Upper lobe of left lung (tissue), 6 donors: ENCODE data around the gene OR52B4. TPM values are rescaled to one million over a fixed set of nuclear protein-coding genes. Genes with fewer than 3 reads are reported as not detected.

Source experiments
- ATAC-seq, 2 donors: fragments of 200-7000 bp; cut with Tn5 transposase; one replicate each; pipeline ENCODE4 v1.9.1; 2022; ENCODE audit warnings: mild to moderate bottlenecking in 2 of 2, moderate library complexity in 2 of 2; ENCODE audit not compliant: low FRiP score in 2 of 2
- DNase-seq, 2 donors: peaks; one replicate each; pipeline ENCODE4 v3.0.0-alpha.2; 2019 to 2020
- H3K27ac ChIP-seq, 4 donors: fragments of 200-600 bp; sonication (generic); one replicate each; pipeline ENCODE4 v1.5.1; 2016 to 2019
- H3K27me3 ChIP-seq, 4 donors: fragments of 200-600 bp; sonication (generic); one replicate each; pipeline ENCODE4 v1.5.1; 2017 to 2019
- H3K36me3 ChIP-seq, 4 donors: fragments of 200-600 bp; sonication (generic); one replicate each; pipeline ENCODE4 v1.5.1; 2016 to 2019
- H3K4me1 ChIP-seq, 4 donors: fragments of 200-600 bp; sonication (generic); one replicate each; pipeline ENCODE4 v1.5.1; 2018 to 2019
- H3K4me3 ChIP-seq, 4 donors: fragments of 200-600 bp; sonication (generic); one replicate each; pipeline ENCODE4 v1.5.1; 2017 to 2019; ENCODE audit warnings: mild to moderate bottlenecking in 2 of 4, moderate library complexity in 1 of 4
- H3K9me3 ChIP-seq, 4 donors: fragments of 200-600 bp; sonication (generic); one replicate each; pipeline ENCODE4 v1.5.1; 2018 to 2019
- EP300 ChIP-seq, 4 donors: sonication (generic); formaldehyde crosslinking; IDR thresholded peaks; one replicate each; pipeline ENCODE4 v1.5.1; 2017; ENCODE audit warnings: antibody characterized with exemption in 4 of 4, control low read depth in 2 of 4
- POLR2A ChIP-seq, 4 donors: fragments of 450-650 bp; IDR thresholded peaks; one replicate each; pipeline ENCODE4 v1.5.1; 2016 to 2017; ENCODE audit warnings: antibody characterized with exemption in 4 of 4, mild to moderate bottlenecking in 2 of 4
- POLR2AphosphoS5 ChIP-seq, 2 donors: sonication (generic); formaldehyde crosslinking; IDR thresholded peaks; one replicate each; pipeline ENCODE4 v1.5.1; 2017; ENCODE audit warnings: antibody characterized with exemption in 2 of 2
- WGBS, 2 donors: methylation state at CpG; one replicate each; pipeline ENCODE4 v1.1.5; 2017 to 2018; 5-methylcytosine and 5-hydroxymethylcytosine counted together
- total RNA-seq, 6 donors: library from RNA; depleted of rRNA in 4 of 6; stranded (reverse); fragments of >200 nt in 4 of 6; gene quantifications; one replicate each; pipeline versions ENCODE4 v1.1.0 to v1.2.1, GENCODE V29; 2016 to 2021
- TF ChIP-seq, protein P1 (sequence below), 6 experiments: fragments of 450-650 bp in 4 of 6; fragments of 200-600 bp in 2 of 6; sonication (generic) in 2 of 6; IDR thresholded peaks; one replicate each; pipeline ENCODE4 v1.5.1; 2016 to 2019; ENCODE audit warnings: antibody characterized with exemption in 6 of 6
- donor health status: DM: no; HTN: no; CAD: no; lungs with moderate emphysema.
- donor health status: DM: no; HTN: yes; CAD: no; lungs with severe emphysema.

The OR52B4 gene
- total RNA-seq, 6 donors from 2014 or later = not detected

DNA sequence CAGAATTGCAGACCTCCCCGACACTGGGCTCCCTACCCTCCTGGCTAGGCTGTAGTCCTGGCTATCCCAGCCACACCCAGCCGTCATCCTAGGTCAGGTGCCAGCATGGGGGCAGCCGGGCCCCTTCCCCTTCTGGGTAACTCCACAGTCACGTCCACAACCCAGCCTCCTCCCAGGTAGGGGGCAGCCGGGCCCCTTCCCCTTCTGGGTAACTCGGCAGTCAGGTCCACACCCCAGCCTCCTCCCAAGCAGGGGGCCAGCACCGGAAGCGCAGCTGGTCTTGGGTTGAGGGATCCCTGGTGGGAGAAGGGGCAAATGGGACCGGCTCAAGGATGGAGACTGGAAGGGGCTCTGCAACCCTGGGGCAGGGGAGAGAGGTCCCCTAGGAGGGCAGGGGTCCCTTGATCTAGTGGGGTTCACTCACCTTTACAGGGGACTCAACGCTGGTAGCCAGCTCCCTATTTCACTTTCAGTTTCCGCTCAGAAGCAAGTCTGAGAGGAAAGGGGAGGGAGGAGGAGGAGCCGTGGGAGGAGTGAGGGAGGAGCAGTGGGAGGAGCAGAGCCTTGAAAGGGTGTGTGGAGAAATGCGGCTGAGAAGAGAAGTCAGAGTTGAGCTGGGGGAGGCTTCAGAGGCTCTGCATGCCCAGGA, 25.1 kb upstream of the OR52B4 start, which contains the start of gene TRIM21:
Gene TRIM21, minus strand, starts transcription at position 494 of the 649 bp plus-strand sequence. CDS start 3,293 bp downstream, outside the sequence.
- peak; percentile 73 to 91 for DNase-seq

DNA sequence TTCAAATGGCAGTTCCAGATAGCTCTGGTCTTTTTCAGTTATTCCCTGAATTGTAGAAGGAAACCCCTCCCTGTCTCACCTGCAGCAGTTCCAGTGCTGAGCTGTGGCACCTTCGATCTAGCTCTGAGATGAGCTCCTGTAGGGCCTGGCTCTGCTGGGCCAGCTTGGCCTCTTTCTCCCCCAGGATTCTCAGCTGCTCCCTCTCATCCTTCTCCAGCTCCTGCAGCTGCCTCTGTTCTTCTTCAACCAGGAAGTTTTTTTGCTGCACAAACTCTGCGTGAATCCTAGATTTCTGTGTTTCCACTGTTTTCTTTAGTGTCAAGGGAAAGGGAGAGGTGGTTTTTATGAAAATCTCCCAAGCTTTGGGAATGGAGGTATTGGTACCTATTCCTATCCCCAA, 20.0 kb upstream of the OR52B4 start:
- 95% methylated on average over 2 of the region's 2 CpGs for WGBS, 2 donors
- Histone ChIP-seq H3K4me1 (peaks cover 5 to 15% (median 8%) of the 10 kb centered on the region in 4 donors), H3K27ac (no peak overlapping the region), H3K4me3 (no peak overlapping the region), H3K9me3 (no peaks in the 10 kb centered on the region), H3K36me3 (peaks cover 30 to 71% (median 59%) of the 10 kb centered on the region in 4 donors), H3K27me3 (no peaks in the 10 kb centered on the region)
- ATAC-seq = no peak
- TF ChIP-seq EP300 (IDR thresholded peaks at IDR 0.05) (no peak), POLR2A (IDR thresholded peaks at IDR 0.05) (no peak), POLR2AphosphoS5 (IDR thresholded peaks at IDR 0.05) (no peak)
- TF ChIP-seq, protein P1, sequence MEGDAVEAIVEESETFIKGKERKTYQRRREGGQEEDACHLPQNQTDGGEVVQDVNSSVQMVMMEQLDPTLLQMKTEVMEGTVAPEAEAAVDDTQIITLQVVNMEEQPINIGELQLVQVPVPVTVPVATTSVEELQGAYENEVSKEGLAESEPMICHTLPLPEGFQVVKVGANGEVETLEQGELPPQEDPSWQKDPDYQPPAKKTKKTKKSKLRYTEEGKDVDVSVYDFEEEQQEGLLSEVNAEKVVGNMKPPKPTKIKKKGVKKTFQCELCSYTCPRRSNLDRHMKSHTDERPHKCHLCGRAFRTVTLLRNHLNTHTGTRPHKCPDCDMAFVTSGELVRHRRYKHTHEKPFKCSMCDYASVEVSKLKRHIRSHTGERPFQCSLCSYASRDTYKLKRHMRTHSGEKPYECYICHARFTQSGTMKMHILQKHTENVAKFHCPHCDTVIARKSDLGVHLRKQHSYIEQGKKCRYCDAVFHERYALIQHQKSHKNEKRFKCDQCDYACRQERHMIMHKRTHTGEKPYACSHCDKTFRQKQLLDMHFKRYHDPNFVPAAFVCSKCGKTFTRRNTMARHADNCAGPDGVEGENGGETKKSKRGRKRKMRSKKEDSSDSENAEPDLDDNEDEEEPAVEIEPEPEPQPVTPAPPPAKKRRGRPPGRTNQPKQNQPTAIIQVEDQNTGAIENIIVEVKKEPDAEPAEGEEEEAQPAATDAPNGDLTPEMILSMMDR (IDR thresholded peaks at IDR 0.05) = no peak
- no peak for DNase-seq

More for the DNA sequence above, 25.1 kb upstream of the OR52B4 start, which contains the start of gene TRIM21:
- H3K27me3 ChIP-seq = no peaks in the 10 kb centered on the region
- TF ChIP-seq POLR2A (IDR thresholded peaks at IDR 0.05) (peak in 2 of 4 donors; percentile 52 to 77), EP300 (IDR thresholded peaks at IDR 0.05) (no peak), POLR2AphosphoS5 (IDR thresholded peaks at IDR 0.05) (peak; percentile 21 to 72)
- TF ChIP-seq, protein P1 (IDR thresholded peaks at IDR 0.05) = no peak
- H3K4me1 ChIP-seq = peaks cover 5 to 18% (median 11%) of the 10 kb centered on the region in 4 donors
- H3K9me3 ChIP-seq = no peaks in the 10 kb centered on the region
- peak; percentile 98 to 100 for ATAC-seq
- H3K4me3 ChIP-seq = peak within 1 kb of the TSS; percentile 77 to 94 (median 84)
- 0 to 1% methylated on average over 6 to 13 of the region's 13 CpGs for WGBS, 2 donors
- H3K36me3 ChIP-seq = peaks cover 15 to 20% (median 17%) of the 10 kb centered on the region in 4 donors
- H3K27ac ChIP-seq = peak within 1 kb of the TSS; percentile 79 to 97 (median 92)

- ATAC-seq (no peak), DNase-seq (no peak)
- no peak for TF ChIP-seq POLR2A (IDR thresholded peaks at IDR 0.05)
- TF ChIP-seq, protein P1 (IDR thresholded peaks at IDR 0.05) = no peak
- no peak for TF ChIP-seq POLR2AphosphoS5 (IDR thresholded peaks at IDR 0.05)
- no peak for TF ChIP-seq EP300 (IDR thresholded peaks at IDR 0.05)
- Histone ChIP-seq H3K9me3 (no peaks in the 10 kb centered on the region), H3K4me3 (no peak overlapping the region), H3K4me1 (no peaks in the 10 kb centered on the region), H3K27me3 (no peaks in the 10 kb centered on the region), H3K27ac (no peak overlapping the region), H3K36me3 (peaks cover 30 to 71% (median 59%) of the 10 kb centered on the region in 4 donors)
- 91 to 98% methylated on average over 3 of the region's 3 CpGs for WGBS, 2 donors
These were observed 18.0 kb upstream of the OR52B4 start for GRCh38 chr11:4385978-4386740.

DNA sequence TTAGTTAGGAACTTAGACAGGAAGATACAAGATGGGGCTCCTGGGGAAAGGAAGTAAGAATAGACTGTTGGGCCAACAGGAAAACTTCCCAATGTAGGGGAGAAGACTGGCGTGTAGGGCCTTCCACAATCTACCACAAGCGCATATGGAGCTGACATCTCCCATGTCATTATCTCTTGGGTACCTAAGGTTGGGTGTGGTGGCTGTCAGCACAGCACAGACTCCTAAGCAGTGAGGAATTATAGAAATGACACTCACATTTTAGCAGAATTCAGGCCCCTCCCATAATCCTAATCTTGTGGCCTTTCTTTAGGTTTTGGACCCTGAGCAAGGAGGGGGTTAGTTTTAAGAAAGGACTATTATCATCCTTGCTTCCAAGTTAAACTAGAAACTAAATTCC, 13.7 kb upstream of the OR52B4 start:
- no peak for ATAC-seq
- H3K27me3 ChIP-seq = no peaks in the 10 kb centered on the region
- H3K27ac ChIP-seq = no peak overlapping the region
- 77 to 89% methylated on average over 2 of the region's 2 CpGs for whole genome bisulfite sequencing, 2 donors
- H3K36me3 ChIP-seq = peaks cover 11 to 37% (median 28%) of the 10 kb centered on the region in 4 donors
- H3K9me3 ChIP-seq = no peaks in the 10 kb centered on the region
- H3K4me1 ChIP-seq = no peaks in the 10 kb centered on the region
- DNase-seq = no peak
- TF ChIP-seq POLR2AphosphoS5 (IDR thresholded peaks at IDR 0.05) (no peak), POLR2A (IDR thresholded peaks at IDR 0.05) (no peak), EP300 (IDR thresholded peaks at IDR 0.05) (no peak)
- TF ChIP-seq, protein P1 (IDR thresholded peaks at IDR 0.05) = no peak
- no peak overlapping the region for H3K4me3 ChIP-seq
